ENCODE data around the gene CUL4A.
"Not testable (repeated sequence)": the region's sequence is repeated elsewhere in the genome, so short reads cannot be mapped to it uniquely, and the experiment has no call there.

The CUL4A gene

DNA sequence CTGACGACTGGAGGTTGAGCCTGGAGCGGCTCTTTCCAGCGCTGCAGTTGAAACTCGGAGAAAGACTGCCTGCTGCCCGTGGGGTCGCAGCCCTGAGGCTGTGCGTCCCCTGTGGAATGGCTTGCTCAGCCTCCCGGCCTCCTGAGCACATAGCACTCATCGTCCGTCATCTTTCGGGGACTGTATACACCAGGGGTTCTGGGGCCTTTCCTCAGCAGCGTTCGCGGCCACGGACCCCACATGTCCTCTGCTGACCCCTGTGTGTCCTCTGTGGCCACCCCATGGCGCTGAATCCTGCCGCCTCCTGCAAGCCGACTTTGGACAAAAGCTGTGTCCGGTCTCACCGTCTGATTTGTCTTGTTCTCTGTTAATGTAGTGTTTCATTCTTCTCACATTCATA is 20.4 kb downstream of the CUL4A start:
- peak overlapping the region; percentile 22 for H3K27ac Mint-ChIP-seq
- no peak overlapping the region for H3K4me3 Mint-ChIP-seq
- H3K4me1 Mint-ChIP-seq (ENCODE audit: low read depth), result peaks cover 3% of the 10 kb centered on the region
- no peaks in the 10 kb centered on the region for H3K27me3 Mint-ChIP-seq
- peaks cover 11% of the 10 kb centered on the region for H3K36me3 Mint-ChIP-seq
- H3K9me3 Mint-ChIP-seq (ENCODE audit: low read depth), result no peaks in the 10 kb centered on the region

DNA sequence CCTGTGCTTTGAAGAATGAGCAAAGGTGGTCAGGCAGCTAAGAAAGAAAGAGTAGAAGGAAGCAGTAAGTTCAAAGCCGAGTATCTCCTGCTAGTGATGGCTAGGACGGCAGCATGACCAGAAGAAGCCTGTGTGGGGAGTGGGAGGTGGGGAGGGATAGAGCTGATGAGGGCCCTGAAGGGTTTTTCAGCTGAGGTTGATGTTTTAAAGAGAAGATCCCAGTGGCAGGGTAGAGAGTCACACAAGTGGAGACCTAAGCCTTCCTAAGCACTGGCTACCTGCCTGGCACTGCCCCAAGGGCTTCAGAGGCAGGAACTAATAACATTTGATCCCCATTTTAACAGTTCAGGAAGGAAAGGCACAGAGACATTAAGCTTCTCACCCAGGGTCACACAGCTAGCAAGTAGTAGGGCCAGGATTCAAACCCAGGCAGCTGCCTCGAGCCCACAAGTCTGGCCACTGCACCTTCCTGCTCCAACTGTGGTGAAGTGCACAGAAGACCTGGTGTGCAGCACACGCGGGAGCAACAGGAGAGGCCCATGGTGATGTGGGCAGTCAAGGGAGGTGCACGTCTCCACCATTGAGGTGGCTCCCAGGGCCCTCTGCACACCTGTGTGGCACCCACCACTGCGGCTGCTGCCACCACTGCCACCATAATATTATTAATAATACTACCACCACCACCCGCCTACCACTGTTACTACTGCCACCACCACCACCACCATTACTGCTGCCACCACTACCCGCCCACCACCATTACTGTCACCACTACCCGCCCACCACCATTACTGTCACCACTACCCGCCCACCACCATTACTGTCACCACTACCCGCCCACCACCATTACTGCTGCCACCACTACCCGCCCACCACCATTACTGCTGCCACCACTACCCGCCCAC is 22.1 kb downstream of the CUL4A start:
- no peak overlapping the region for H3K27ac Mint-ChIP-seq
- H3K4me3 Mint-ChIP-seq, result no peak overlapping the region
- peaks cover 1% of the 10 kb centered on the region for H3K4me1 Mint-ChIP-seq (ENCODE audit: low read depth)
- H3K27me3 Mint-ChIP-seq, result no peaks in the 10 kb centered on the region
- H3K36me3 Mint-ChIP-seq, result peaks cover 15% of the 10 kb centered on the region
- H3K9me3 Mint-ChIP-seq (ENCODE audit: low read depth), result no peaks in the 10 kb centered on the region

DNA sequence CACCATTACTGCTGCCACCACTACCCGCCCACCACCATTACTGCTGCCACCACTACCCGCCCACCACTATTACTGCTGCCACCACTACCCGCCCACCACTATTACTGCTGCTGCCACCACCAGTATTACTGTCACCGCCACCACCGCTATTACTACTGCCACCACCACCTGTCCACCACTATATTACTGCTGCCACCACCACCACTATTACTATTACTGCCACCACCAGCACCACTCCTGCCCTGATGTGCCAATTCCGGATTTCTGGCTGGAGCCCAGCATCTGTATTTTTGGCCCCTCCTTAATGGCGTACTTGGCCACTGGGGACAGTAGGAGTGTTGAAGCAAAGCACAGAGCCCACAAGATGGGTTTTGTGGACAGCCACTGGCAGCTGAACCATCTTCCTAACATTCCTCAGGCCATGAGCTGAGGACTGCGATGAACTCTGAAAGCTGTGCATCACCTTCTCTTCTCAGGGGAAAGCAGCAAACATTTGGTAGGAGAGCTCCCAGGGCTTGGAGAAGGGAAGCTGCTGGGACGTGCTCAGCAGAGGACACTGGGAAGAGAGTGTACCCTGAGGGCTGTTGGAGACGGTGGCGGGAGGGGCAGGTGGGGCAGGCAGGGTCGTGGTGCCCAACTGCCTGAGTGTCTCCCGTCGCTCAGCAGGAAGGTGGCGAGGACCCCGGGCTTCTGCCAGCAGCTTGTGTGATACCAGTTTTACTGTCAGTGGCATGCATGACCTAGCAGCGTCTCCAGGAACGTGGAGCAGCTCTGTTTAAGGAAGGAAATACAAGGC is 23.0 kb downstream of the CUL4A start:
- H3K9me3 Mint-ChIP-seq (ENCODE audit: low read depth), result no peaks in the 10 kb centered on the region
- no peaks in the 10 kb centered on the region for H3K27me3 Mint-ChIP-seq
- no peak overlapping the region for H3K4me3 Mint-ChIP-seq
- peaks cover 15% of the 10 kb centered on the region for H3K36me3 Mint-ChIP-seq
- no peak overlapping the region for H3K27ac Mint-ChIP-seq
- H3K4me1 Mint-ChIP-seq (ENCODE audit: low read depth), result peaks cover 1% of the 10 kb centered on the region

DNA sequence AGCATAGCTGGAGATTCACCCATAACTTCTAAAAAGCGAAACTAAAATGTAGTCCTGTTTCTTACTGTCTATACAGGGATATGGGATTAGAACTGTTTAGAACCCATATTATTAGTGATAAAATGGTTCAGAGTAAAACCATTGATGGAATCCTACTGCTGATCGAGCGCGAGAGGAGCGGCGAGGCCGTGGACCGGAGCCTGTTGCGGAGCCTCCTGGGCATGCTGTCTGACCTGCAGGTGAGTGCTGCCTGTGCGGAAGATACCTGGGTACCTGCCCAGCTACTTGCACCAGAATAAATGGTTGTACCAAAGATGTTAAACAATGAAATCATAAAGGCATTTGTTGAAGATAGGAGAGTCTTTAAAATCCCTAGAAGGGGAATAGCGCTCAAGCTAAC is 23.7 kb downstream of the CUL4A start:
- Mint-ChIP-seq H3K4me3 (no peak overlapping the region), H3K27ac (no peak overlapping the region), H3K27me3 (no peaks in the 10 kb centered on the region), H3K36me3 (peaks cover 13% of the 10 kb centered on the region), H3K9me3 (ENCODE audit: low read depth) (no peaks in the 10 kb centered on the region), H3K4me1 (ENCODE audit: low read depth) (peaks cover 1% of the 10 kb centered on the region)

DNA sequence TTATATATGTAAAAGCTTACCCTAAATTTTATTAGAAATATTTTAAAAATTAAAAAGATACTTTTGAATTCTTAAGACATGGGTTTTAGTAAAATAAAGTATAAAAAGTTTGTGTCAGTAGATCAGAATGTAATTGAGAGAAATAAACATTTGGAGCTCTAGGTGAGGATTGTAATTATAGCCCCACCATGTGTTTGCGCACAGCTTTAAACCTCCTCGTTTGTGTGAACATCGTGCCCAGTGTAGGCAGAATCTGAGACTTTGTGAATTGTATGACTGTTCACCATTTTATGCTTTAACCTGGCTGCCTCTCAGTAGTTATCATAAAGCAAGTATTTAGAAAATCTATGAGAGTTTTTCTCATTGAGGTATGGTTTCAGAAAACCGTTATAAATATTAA is 29.1 kb downstream of the CUL4A start:
- Mint-ChIP-seq H3K27me3 (no peaks in the 10 kb centered on the region), H3K9me3 (ENCODE audit: low read depth) (no peaks in the 10 kb centered on the region), H3K27ac (no peak overlapping the region), H3K36me3 (peaks cover 13% of the 10 kb centered on the region), H3K4me3 (no peak overlapping the region), H3K4me1 (ENCODE audit: low read depth) (no peaks in the 10 kb centered on the region)

DNA sequence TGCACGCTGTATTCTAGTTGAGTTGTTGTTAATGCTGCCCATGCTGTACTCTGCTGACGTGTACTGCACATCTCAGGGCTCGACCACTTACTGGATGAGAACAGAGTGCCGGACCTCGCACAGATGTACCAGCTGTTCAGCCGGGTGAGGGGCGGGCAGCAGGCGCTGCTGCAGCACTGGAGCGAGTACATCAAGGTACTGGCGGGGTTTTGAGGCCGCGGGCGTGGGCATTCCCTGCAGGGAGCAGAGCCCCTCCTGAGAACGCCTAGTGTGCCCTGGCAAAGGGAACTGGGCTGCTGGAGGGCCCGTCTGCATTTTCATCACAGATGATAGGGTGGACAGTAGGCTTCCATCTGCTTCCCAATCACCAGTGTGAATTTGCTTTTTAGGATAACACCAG is 29.9 kb downstream of the CUL4A start:
- H3K9me3 Mint-ChIP-seq (ENCODE audit: low read depth), result no peaks in the 10 kb centered on the region
- no peak overlapping the region for H3K4me3 Mint-ChIP-seq
- no peak overlapping the region for H3K27ac Mint-ChIP-seq
- H3K36me3 Mint-ChIP-seq, result peaks cover 15% of the 10 kb centered on the region
- H3K27me3 Mint-ChIP-seq, result no peaks in the 10 kb centered on the region
- no peaks in the 10 kb centered on the region for H3K4me1 Mint-ChIP-seq (ENCODE audit: low read depth)

DNA sequence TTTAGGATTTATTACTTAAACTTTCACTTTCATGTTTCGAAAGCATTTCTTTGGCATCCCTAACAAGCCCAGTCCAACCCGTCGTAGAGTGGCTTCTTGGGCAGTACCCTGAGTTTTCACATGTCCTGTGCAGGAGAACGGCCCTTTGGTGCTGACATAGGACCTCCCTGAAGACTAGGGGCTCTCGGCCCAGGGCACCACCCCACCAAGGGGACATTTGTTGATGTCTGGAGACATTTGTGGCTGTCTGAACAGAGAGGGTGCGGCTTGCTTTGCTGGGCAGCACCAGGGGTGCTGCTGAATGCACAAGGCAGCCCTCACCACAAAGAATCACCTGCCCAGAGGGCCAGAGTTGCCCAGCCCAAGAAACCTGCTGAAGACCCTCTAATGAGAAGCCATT is 30.6 kb downstream of the CUL4A start:
- H3K4me3 Mint-ChIP-seq, result no peak overlapping the region
- H3K4me1 Mint-ChIP-seq (ENCODE audit: low read depth), result no peaks in the 10 kb centered on the region
- no peaks in the 10 kb centered on the region for H3K9me3 Mint-ChIP-seq (ENCODE audit: low read depth)
- H3K27me3 Mint-ChIP-seq, result no peaks in the 10 kb centered on the region
- no peak overlapping the region for H3K27ac Mint-ChIP-seq
- peaks cover 15% of the 10 kb centered on the region for H3K36me3 Mint-ChIP-seq

DNA sequence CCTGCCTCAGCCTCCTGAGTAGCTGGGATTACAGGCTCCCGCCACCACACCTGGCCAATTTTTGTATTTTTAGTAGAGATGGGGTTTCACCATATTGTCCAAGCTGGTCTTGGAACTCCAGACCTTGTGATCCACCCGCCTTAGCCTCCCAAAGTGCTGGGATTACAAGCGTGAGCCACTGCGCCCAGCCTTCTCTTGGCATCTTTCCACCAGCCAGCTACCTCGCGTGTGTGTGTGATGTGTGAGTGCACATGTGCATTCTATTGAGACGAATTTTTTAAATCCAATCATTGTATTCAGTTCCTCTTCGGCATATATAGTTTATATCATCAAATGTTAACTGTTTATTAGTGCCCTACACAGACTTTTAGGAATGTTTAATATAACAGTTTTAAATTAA is 32.2 kb downstream of the CUL4A start:
- H3K27me3 Mint-ChIP-seq; H3K4me1 Mint-ChIP-seq (ENCODE audit: low read depth); H3K27ac Mint-ChIP-seq; H3K9me3 Mint-ChIP-seq (ENCODE audit: low read depth); H3K4me3 Mint-ChIP-seq: not testable (repeated sequence)
- H3K36me3 Mint-ChIP-seq, result peaks cover 11% of the 10 kb centered on the region

DNA sequence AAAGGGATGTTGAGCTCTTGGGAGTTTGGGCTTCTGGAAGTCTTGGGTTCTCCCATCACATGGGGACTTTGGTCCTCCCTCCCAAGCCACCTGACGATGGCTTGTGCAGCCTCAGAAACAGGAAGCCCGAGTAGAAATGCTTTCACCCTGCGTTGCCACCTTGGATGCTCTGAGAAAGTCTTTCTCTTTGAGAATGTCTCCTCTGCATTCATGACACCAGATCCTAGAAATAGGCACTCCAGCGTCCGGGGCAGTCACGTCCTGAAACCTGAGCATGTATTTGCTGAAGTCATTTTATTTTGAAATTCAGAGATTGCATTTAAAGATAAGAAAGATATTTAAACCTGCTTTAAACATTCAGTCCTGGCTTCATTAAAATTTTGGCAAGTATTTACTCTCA is 34.4 kb downstream of the CUL4A start:
- no peaks in the 10 kb centered on the region for H3K4me1 Mint-ChIP-seq (ENCODE audit: low read depth)
- H3K27ac Mint-ChIP-seq, result no peak overlapping the region
- peaks cover 11% of the 10 kb centered on the region for H3K36me3 Mint-ChIP-seq
- H3K4me3 Mint-ChIP-seq, result no peak overlapping the region
- H3K27me3 Mint-ChIP-seq, result no peaks in the 10 kb centered on the region
- no peaks in the 10 kb centered on the region for H3K9me3 Mint-ChIP-seq (ENCODE audit: low read depth)

DNA sequence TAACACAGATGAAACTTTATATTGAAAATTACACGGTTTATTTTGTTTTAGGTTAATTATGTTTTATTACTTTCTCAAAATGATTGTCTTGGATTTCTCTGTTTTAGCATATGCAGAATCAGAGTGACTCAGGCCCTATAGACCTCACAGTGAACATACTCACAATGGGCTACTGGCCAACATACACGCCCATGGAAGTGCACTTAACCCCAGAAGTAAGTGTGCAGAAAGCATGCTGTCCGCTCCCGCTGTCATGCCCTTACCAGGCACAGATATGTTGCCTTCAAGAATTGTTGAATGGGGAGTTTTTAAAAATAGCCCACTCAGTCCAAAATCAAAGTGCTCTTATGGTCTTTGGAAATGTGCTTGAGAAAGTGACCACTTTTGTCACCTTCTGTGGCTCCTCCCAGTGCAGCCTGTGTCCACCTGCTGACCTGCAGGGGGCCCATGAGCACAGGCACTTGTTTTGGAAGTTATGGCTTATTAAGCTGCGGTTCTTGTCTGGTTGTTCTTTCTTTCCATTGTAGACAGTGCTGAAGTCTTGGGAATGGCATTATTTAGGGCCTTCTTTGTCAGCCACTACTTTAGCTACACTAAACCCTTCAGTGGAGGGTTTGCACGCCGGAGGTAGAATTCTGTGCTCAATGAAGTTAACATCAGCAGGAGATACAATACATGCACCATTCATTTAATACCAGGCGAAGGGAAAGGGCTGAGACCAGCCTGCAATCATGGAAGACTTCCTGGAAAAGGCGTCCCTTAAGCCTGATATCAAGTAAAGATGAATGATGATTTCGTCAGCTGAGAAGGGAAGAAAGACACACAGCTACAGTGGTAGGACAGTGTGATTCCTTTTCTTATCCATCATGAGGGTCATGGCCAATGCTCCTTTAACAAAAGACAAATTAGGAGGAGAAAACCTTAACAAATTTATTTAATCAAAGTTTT is 36.7 kb downstream of the CUL4A start:
- Mint-ChIP-seq H3K4me1 (ENCODE audit: low read depth) (no peaks in the 10 kb centered on the region), H3K36me3 (peaks cover 9% of the 10 kb centered on the region), H3K9me3 (ENCODE audit: low read depth) (no peaks in the 10 kb centered on the region), H3K4me3 (no peak overlapping the region), H3K27me3 (no peaks in the 10 kb centered on the region), H3K27ac (no peak overlapping the region)

DNA sequence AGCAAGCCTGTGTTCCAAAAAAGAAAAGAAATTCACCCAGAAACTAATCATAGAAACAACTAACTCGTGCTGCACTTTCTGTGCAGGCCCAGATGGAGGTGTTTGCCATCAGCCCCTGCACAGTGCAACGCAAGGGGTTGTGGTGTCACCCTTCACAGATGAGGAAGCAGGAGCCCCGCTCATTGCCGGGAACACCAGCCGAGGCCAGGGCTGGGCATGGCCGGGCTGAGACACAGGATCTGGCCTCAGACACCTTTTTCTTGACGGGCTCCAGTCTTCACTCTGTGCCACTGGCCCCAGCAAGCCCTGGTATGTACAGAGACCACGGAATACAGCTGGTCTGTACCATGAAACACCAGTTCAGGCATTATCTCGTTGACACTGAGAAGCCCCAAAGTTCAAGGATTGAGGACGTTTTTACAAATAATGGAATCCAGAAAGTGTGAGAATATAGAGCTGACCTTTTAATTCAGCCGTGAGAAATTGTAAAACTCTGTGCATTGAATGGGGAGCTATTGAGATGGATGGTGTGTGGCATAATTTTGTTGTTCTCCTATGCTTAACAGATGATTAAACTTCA is 43.2 kb downstream of the CUL4A start:
- Mint-ChIP-seq H3K36me3 (peaks cover 9% of the 10 kb centered on the region), H3K27ac (no peak overlapping the region), H3K9me3 (ENCODE audit: low read depth) (no peaks in the 10 kb centered on the region), H3K4me3 (no peak overlapping the region), H3K4me1 (ENCODE audit: low read depth) (no peaks in the 10 kb centered on the region), H3K27me3 (no peaks in the 10 kb centered on the region)

DNA sequence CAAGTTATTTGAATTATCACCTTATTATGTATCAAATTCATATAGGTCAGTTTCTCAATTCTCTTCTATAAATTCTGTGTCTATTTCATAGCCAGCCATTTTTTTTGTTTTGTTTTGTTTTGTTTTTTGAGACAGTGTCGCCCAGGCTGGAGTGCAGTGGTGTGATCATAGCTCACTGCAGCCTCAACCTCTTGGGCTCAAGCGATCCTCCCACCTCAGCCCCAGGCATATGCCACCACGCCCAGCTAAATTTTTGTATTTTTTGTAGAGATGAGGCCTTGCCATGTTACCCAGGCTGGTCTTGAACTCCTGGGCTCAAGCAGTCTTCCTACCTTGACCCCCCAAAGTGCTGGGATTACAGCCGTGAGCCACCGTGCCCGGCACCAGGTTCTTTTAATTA is 48.5 kb downstream of the CUL4A start:
- H3K9me3 Mint-ChIP-seq (ENCODE audit: low read depth); H3K4me1 Mint-ChIP-seq (ENCODE audit: low read depth); H3K27ac Mint-ChIP-seq; H3K4me3 Mint-ChIP-seq; H3K27me3 Mint-ChIP-seq: not testable (repeated sequence)
- H3K36me3 Mint-ChIP-seq, result peaks cover 17% of the 10 kb centered on the region

DNA sequence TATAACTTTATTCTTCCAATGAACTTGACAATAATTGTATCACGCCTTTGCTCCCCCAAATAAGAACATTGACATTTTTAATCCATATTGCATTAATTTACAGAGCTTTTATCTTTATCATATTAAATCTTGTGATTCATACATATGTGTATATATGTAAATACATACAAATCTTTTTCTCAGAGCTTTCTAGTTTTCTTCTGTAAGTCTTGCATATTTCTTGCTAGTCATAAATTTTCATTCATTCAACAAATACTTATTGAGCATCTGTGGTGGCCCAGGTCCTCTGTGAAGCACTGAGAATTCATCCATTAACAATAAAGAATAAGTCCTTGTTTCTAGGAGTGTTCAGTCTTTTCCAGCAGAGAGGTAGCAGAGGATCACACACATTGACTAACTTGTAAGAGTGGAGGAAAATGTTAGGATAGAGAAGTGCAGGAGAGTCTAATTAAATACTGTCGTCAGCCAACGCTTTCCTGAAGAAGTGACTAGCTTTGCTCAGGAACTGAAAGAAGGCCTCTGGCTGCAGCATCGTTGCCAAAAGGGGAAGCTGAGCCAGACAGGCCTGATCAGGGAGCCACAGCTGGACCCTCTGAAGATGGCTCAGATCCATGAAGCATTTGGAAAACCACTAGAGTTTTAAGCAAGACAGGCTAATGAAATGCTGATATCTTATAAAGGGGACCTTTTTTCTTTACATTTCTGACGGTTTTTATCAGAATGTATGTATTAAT is 49.1 kb downstream of the CUL4A start:
- peaks cover 18% of the 10 kb centered on the region for H3K36me3 Mint-ChIP-seq
- H3K27me3 Mint-ChIP-seq, result no peaks in the 10 kb centered on the region
- H3K27ac Mint-ChIP-seq, result no peak overlapping the region
- no peaks in the 10 kb centered on the region for H3K4me1 Mint-ChIP-seq (ENCODE audit: low read depth)
- no peaks in the 10 kb centered on the region for H3K9me3 Mint-ChIP-seq (ENCODE audit: low read depth)
- H3K4me3 Mint-ChIP-seq, result no peak overlapping the region

DNA sequence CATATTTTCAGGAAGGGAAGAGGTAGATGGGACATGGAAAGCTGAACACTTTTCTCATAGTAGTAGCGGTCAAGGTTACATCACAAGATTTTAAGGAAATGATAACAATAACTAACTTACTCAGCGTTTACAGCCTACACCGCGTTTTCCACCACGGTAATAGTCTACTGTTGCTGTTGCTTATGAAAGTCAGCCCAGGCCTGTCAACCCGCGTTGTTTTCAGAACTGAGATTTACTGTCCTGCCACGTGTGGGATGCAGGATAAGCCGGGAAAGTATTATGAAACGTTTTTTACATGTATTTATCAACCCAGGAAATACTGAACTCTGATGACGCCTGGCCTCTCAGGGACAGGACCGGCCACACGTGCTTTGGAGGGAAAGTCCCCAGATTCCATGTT is 51.6 kb downstream of the CUL4A start:
- Mint-ChIP-seq H3K36me3 (peaks cover 19% of the 10 kb centered on the region), H3K9me3 (ENCODE audit: low read depth) (no peaks in the 10 kb centered on the region), H3K27ac (no peak overlapping the region), H3K4me3 (no peak overlapping the region), H3K4me1 (ENCODE audit: low read depth) (no peaks in the 10 kb centered on the region), H3K27me3 (no peaks in the 10 kb centered on the region)
